IPS-NIHi7 (cell line): Measurements from ENCODE around the gene GSC2.
"Not testable (repeated sequence)": the region's sequence is repeated elsewhere in the genome, so short reads cannot be mapped to it uniquely, and the experiment has no call there.

Experiments
- DNase-seq: peaks from one replicate; pipeline ENCODE4 v3.0.0; 2012; ENCODE audit warnings: mixed read lengths; ENCODE audit errors: extremely low spot score

The GSC2 gene

DNA sequence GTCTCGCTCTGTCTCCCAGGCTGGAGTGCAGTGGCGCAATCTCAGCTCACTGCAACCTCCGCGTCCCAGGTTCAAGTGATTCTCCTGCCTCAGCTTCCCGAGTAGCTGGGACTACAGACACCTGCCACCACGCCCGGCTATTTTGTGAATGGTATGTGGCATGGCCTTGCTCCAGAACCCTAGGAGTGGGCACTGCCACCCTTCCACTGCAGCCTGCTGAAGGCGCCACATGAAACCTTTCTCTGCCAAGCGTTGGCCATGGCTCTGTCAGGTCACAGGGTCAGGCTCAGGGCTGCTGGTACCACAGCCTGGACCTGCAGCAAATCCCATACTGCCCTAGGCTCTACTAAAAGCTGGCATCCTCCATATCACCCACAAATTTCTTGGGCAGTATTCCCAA, 6.0 kb upstream of the GSC2 start:
- DNase-seq: not testable (repeated sequence)

DNA sequence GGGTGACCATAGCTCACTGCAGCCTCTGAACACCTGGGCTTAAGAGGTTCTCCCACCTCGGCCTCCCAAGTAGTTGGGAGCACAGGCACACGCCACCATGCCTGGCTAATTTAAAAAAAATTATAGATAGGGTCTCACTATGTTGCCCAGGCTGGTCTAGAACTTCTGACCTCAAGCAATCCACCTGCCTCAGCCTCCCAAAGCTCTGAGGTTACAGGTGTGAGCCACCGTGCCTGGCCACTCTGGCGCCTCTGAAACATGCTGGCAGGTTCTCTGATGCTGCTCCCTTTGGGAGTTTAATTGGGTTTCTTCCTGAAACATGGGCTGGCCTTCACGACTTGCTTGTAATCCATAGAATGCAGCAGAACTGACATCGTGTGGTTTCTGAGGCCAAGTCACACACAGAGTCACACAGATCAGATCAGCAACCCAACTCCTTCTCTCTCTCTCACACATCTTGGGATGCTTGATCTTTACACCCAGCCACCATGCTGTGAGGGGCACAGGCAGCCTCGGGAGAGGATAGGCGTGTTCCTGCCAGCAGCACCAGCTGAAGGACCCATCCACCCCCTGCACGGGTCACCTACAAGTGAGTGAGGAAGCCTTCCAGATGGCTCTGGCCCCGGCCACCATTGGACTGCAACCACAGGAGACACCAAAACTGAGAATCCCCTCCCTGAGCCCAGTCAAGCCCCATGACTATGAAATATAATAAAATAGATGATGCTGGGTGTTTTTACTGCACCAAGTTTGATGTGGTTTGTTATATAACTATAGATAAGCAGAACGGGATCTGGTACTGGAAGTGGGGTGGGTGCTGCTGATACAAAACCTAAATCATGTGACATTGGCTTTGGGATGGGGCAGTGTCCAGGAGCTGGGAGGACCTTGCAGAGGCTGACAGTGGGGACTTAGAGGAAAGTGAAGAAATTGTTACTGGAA, 3.1 kb upstream of the GSC2 start:
- DNase-seq: no peak

GRCh38 chr22:19151329-19152191, 1.5 kb upstream of the GSC2 start:
- no peak for DNase-seq

DNA sequence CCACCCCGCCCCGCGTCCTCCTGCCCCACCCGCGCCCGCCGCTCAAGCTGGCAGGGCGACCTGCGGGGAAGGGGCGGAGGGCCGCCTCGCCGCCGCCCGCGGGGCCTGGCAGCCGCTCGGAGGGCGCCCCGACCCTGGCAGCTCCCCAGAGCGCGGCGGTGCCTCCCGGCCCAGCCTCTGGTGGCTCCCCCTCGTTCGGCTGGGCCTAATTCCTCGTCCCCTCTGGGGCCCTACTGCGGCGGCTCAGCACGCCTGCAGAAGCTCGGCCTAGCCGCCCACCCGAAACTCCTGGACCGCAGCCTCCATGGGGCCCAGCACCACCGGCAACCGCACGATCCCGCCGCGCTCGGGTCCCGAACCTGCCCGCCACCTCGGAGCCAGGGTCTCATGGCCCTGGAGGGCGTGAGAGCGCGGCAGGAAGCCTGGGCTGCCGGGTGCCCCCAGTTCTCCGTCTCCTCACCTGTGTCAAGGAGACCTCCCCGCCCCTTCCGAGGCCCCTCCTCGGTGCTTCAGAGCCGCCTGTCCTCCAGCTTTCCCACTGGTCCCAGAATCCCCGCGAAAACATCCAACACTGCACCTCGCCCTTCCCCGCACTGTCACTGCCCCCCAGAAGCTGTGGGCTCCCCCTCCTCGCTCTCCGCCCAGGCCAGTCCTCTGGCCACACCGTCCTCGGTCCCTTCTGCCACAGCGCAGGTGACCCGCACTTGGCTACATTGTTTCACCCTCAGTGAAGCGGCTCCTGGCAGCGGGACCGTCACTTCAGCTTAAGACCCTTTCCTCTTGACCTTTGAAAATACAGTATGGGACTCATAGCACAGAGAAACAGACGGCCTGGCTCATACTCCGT, 613 bp upstream of the GSC2 start:
- DNase-seq: no peak

DNA sequence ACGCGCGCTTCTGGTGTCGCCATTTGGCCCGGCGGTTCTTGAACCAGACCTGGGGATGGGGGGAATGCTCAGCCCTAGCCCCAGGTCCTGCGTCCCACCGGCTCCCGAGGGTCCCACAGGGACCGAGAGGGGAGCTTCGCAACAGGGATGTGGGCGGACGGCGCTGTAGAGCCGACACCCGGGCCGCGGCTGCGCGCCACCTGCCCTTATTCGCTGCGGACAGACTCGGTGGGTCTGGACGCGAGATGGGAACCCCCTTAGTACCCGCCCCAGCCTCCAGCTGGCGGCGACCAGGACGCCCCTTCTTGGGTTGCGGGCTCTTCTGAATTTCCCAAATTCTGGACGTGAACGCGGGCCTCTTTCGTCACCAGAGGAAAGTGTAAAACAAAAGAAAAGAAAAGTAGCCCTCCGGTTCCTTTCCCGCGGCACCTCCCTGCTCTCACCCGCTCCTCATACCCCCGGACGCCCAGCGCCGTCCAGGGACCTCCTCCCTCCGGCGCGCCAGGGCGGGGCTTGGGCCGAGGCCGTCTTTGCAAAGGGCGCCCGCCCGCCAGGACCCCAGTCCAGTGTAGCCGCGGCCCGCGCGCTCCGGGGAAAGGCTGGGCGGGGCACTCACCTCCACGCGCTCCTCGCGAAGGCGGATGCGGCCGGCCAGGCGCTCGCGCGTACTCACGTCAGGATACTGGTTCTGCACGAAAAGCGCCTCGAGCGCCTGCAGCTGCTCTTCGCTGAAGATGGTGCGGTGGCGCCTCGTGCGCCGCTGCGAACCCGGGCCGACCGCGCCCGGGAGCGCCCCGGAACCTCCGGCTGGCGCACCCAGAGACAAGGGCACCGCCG, 827 bp downstream of the GSC2 start:
- DNase-seq: peak; percentile 61

DNA sequence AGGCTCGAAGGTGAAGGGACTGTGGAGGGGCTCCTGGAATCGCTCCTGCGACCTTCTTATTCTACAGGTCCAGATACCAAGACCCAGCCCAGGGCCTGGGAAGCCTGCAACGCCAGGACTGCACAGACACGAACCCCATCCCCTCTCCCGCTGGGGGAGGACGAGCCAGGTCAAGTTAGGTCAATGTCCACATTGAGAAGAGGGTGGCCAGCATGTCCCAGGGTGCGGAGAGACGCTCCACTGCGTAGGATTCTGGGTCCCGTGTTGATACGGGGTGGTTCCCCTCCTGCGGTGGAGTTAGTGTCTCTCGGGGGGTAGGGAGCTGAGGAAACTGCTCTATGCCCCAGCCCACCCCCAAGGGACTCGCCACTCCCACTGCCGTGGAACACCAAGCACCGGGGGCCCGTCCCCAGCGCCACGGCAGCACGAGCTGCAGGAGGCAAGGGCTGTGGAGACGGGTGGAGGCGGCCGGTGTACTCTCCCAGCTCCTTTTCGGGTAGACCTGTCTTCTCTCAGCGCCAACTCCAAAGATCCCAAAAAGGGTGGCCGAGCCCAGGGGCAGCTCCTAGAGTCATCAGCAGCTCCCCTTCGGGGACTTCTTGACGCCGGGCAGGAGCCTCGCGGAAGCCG, 1.6 kb downstream of the GSC2 start:
- no peak for DNase-seq

DNA sequence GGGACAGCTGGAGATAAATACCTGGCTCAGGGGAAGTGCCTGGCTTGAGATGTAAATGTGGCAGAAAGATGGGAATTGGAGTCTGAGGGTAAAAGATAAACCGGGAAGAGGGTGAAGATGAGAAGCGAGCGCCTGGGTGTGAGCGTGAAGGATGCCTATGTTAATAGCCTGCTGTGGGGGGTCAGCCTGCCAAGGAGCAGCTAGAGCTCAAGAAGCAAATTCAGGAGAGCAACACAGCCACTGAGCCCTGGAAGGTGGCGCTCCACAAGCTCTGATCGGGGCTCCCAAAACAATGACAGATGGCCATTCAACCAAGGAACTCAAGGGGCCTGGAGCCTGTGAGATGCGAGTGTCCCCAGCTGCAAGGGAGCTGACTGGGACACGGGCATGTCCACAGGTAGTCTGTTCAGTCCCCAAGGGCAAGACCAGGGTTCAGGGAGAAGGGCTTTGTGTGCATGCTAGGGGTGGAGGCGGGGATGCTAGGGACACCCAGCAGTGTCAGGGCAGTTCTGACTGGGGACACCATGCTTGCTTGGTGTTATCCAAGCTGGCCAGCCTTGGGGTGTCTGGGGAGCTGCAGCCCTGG, 2.8 kb downstream of the GSC2 start:
- DNase-seq: peak; percentile 51

- DNase-seq: no peak
These were observed 3.7 kb downstream of the GSC2 start for GRCh38 chr22:19146215-19146968.

GRCh38 chr22:19143967-19144400, 6.1 kb downstream of the GSC2 start:
- DNase-seq: no peak

- no peak for DNase-seq
These were observed 6.9 kb downstream of the GSC2 start for GRCh38 chr22:19143212-19143611.

GRCh38 chr22:19142394-19142793, 7.7 kb downstream of the GSC2 start:
- DNase-seq: no peak

DNA sequence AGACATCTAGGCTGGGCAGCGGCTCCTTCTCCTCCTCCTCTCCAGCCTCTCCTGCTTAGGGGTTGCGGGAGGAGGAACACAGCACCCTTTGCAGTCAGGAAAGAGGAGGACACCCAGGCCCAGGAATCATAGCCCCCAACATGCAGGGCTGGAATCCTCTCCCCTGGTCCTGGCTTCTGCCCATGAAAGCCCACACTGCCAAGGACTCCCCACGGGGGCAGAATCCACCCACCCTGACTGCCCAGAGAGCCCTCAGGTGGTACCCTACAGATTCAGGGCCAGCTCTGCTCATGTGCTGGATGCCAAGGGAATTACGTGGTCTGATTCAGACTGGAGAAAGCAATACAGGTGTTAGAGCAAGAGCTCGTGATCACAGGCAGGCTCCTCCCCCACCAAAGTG, 10.1 kb downstream of the GSC2 start:
- no peak for DNase-seq

DNA sequence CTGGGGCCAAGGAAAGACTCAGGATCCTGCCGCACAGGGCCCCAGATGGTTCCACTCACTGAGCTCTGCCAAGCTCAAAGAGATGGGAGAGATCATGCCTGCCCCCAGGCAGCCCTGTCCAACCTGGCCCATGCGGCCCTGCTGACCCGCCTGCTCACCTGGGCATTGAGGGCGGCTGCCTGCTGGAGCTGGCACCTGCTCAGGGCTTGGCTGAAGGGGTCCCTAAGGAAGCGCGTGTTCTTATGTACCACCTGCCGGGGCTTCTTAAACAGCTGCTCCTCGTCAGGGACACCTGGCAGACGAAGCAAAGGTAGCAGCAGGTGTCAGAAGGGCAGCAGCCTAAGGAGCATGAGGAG, 11.1 kb downstream of the GSC2 start:
- no peak for DNase-seq

DNA sequence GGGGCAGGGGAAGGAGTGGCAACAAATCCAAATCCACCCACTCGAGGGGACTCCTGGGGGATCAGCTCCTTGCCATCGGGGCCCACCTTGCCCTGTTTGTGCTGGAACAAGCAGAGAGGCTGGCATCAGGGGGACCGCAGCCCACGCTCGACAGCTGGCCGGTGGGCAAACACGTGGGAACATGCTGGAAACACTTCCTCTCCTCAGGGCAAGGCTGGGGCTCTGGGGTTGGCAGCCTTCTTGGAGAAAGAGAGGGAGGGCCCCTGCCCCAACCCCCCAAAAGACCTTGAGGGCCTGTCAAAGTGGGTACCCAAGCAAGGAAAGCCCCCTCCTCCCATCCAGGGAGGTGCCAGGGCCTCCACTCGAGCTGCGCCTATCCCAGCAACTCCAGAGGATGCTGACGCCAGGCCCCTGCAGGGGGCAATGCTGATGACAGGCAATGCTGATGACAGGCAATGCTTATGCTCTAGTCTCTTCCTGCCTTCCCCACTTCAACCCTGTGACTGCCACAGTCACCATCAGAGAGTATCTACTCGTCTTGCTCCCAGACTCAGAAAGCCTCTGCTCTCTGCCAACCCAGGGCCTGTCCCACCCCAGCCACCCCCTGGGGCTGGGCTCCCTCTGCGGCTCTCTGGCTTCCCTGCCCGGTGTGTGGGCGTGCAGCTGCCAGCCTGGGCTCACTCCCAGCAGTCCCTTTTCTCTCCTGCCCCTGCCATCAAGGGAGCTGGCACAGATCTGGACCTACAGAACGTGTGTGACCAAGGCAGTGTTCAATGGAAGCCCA, 11.7 kb downstream of the GSC2 start:
- no peak for DNase-seq

DNA sequence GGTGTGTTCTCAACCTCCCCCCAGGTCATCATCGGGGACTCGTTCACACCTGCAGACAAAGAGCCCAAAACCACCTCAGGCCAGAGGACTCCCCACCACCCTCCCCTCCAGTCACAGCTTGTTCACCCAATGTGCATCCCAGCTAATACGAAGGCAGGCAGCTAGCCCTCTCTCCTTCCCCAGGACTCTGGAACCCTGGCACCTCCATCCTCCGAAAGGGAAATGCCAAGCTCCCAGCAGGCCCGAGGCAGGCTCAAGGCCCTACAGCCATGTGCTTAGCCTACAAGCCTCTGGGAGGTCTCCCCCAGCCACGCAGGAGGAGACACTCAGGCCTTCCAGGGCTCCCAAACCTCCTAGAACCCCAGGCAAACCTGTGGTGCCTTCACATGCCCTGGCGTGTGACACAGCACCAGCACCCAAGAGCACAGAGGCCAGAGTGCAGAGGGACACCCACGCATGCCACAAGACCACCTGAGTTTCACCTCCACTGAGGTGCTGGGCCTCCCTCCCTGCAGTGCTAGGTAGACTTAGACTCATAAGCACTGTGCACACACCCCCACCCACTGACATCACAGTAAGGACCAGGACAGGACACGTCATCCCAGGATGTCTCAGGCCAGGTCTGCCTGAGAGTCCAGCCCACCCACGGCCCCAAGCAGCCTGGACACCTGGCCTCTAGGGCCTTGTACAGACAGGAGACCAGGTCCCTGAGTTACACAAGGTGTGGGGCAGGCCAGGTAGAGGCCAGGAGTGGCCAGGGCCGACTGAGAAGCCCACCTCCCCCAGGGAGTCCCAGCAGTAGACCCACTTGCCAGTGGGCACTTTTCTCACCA, 12.5 kb downstream of the GSC2 start:
- DNase-seq: no peak

GRCh38 chr22:19136915-19137314, 13.2 kb downstream of the GSC2 start:
- no peak for DNase-seq

GRCh38 chr22:19134874-19135273, 15.2 kb downstream of the GSC2 start:
- no peak for DNase-seq
